Testis (tissue), 2 donors: ENCODE results near the gene CYP24A1.

Source experiments
- CTCF ChIP-seq, 3 experiments: fragments of 450-650 bp in 2 of 3; fragments of 200-600 bp in 1 of 3; sonication (generic) in 1 of 3; IDR thresholded peaks; one replicate each; pipeline ENCODE4 v1.5.1; 2016 to 2019; ENCODE audit warnings: antibody characterized with exemption in 3 of 3, mild to moderate bottlenecking in 2 of 3, moderate library complexity in 1 of 3
- POLR2A ChIP-seq: fragments of 450-650 bp; IDR thresholded peaks from one replicate; pipeline ENCODE4 v1.6.1; 2017; ENCODE audit warnings: antibody characterized with exemption, mild to moderate bottlenecking, moderate library complexity

DNA sequence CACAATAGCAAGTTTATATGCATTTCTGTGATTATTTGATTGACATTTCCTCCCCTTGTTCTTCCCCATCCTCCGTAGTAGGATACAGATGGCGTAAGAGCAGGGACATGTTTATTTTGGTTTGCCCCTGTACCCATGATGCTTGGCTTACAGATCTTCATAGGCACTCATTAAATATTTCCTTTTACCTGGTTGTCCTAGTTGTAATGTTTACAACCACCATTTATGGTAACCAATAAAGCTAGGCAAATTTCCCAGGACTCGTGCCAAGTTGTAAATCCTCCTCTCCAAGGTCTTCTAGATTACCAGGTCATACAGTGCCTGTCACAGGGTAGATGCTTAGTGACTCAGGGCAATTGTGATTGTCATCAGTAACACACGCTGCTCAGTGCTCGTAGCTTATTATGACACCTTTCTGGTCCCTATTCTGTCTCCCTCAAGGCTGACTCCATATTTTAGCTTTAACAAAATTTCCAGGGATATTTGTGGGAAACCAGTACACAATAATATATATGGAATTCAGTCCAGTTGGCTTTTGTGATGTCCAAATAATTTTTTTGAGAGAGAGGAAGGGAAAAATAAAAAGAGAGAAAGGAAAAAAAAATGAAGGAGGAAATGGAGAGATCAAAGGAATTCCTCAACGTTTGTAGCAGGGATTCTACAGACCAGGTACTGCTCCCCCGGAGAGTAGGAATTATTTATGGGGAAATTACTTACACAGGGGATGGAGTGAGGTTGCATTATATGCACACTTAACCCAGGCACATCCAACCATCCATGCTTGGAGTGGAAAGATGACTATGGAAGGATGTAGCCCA lies 24.6 kb downstream of the CYP24A1 start:
- TF ChIP-seq POLR2A, result no peak
- no peak for TF ChIP-seq CTCF (IDR thresholded peaks at IDR 0.05)
